Peyer's patch (tissue), 4 donors: ENCODE results near the gene ZCCHC17.

Experiments used
- POLR2A ChIP-seq, 2 donors: fragments of 450-650 bp; IDR thresholded peaks; one replicate each; pipeline ENCODE4 v1.5.1; 2017; ENCODE audit warnings: antibody characterized with exemption in 2 of 2, mild to moderate bottlenecking in 2 of 2, moderate library complexity in 2 of 2
- TF ChIP-seq, protein P1 (sequence below), 6 experiments: fragments of 450-650 bp in 4 of 6; fragments of 200-600 bp in 2 of 6; sonication (generic) in 1 of 6; IDR thresholded peaks; one replicate each; pipeline ENCODE4 v1.5.1; 2017 to 2019; ENCODE audit warnings: antibody characterized with exemption in 6 of 6, mild to moderate bottlenecking in 3 of 6, moderate library complexity in 1 of 6

GRCh38 chr1:31400393-31400792 lies 103.6 kb downstream of the ZCCHC17 start:
- TF ChIP-seq, protein P1, sequence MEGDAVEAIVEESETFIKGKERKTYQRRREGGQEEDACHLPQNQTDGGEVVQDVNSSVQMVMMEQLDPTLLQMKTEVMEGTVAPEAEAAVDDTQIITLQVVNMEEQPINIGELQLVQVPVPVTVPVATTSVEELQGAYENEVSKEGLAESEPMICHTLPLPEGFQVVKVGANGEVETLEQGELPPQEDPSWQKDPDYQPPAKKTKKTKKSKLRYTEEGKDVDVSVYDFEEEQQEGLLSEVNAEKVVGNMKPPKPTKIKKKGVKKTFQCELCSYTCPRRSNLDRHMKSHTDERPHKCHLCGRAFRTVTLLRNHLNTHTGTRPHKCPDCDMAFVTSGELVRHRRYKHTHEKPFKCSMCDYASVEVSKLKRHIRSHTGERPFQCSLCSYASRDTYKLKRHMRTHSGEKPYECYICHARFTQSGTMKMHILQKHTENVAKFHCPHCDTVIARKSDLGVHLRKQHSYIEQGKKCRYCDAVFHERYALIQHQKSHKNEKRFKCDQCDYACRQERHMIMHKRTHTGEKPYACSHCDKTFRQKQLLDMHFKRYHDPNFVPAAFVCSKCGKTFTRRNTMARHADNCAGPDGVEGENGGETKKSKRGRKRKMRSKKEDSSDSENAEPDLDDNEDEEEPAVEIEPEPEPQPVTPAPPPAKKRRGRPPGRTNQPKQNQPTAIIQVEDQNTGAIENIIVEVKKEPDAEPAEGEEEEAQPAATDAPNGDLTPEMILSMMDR (IDR thresholded peaks at IDR 0.05) = no peak
- TF ChIP-seq POLR2A (IDR thresholded peaks at IDR 0.05) = no peak
